GM20000 (cell line): ENCODE data around the gene ZNF440.

Experiments used
- DNase-seq: peaks from one replicate; pipeline ENCODE4 v3.0.0; 2012; ENCODE audit warnings: low spot score
- CTCF ChIP-seq: IDR thresholded peaks from 2 replicates; pipeline ENCODE4 v1.5.1; 2012; ENCODE audit warnings: mild to moderate bottlenecking, control low read depth; ENCODE audit errors: extremely low read depth, missing control alignments

ZNF440 gene

GRCh38 chr19:11881151-11881800 lies 67.2 kb downstream of the ZNF440 start:
- DNase-seq: peak; percentile 56

DNA sequence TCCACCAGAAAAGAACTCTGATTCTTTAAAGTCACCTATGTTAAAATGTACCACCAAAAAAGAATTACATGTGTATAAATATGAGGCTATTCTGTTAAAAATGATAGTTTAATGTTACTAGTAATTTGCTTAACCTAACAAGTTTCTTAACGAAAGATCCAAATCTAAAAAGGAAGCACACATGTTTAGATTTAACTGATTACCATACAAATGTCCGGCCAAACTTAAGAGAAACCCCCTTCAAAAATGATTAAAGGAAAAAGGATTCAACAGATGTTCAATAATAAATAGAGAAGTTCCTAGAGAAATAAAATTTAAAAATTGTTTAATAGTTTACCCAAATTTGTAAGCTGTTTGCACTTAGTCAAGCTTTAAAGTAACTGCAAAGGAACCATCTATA lies 68.5 kb downstream of the ZNF440 start:
- TF ChIP-seq CTCF: no peak
- DNase-seq: no peak

More at GRCh38 chr19:11881151-11881800, 67.2 kb downstream of the ZNF440 start:
- TF ChIP-seq CTCF: peak; percentile 52
